Upper lobe of left lung (tissue), 6 donors: Measurements from ENCODE around the gene PTDSS2. TPM values are rescaled to one million over a fixed set of nuclear protein-coding genes. Genes with fewer than 3 reads are reported as not detected.

ENCODE experiments used
- ATAC-seq, 2 donors: fragments of 200-7000 bp; cut with Tn5 transposase; one replicate each; pipeline ENCODE4 v1.9.1; 2022; ENCODE audit warnings: mild to moderate bottlenecking in 2 of 2, moderate library complexity in 2 of 2; ENCODE audit not compliant: low FRiP score in 2 of 2
- DNase-seq, 2 donors: peaks; one replicate each; pipeline ENCODE4 v3.0.0-alpha.2; 2019 to 2020
- H3K27ac ChIP-seq, 4 donors: fragments of 200-600 bp; sonication (generic); one replicate each; pipeline ENCODE4 v1.5.1; 2016 to 2019
- H3K27me3 ChIP-seq, 4 donors: fragments of 200-600 bp; sonication (generic); one replicate each; pipeline ENCODE4 v1.5.1; 2017 to 2019
- H3K36me3 ChIP-seq, 4 donors: fragments of 200-600 bp; sonication (generic); one replicate each; pipeline ENCODE4 v1.5.1; 2016 to 2019
- H3K4me1 ChIP-seq, 4 donors: fragments of 200-600 bp; sonication (generic); one replicate each; pipeline ENCODE4 v1.5.1; 2018 to 2019
- H3K4me3 ChIP-seq, 4 donors: fragments of 200-600 bp; sonication (generic); one replicate each; pipeline ENCODE4 v1.5.1; 2017 to 2019; ENCODE audit warnings: mild to moderate bottlenecking in 2 of 4, moderate library complexity in 1 of 4
- H3K9me3 ChIP-seq, 4 donors: fragments of 200-600 bp; sonication (generic); one replicate each; pipeline ENCODE4 v1.5.1; 2018 to 2019
- CTCF ChIP-seq, 6 experiments: fragments of 450-650 bp in 4 of 6; fragments of 200-600 bp in 2 of 6; sonication (generic) in 2 of 6; IDR thresholded peaks; one replicate each; pipeline ENCODE4 v1.5.1; 2016 to 2019; ENCODE audit warnings: antibody characterized with exemption in 6 of 6
- EP300 ChIP-seq, 4 donors: sonication (generic); formaldehyde crosslinking; IDR thresholded peaks; one replicate each; pipeline ENCODE4 v1.5.1; 2017; ENCODE audit warnings: antibody characterized with exemption in 4 of 4, control low read depth in 2 of 4
- POLR2A ChIP-seq, 4 donors: fragments of 450-650 bp; IDR thresholded peaks; one replicate each; pipeline ENCODE4 v1.5.1; 2016 to 2017; ENCODE audit warnings: antibody characterized with exemption in 4 of 4, mild to moderate bottlenecking in 2 of 4
- POLR2AphosphoS5 ChIP-seq, 2 donors: sonication (generic); formaldehyde crosslinking; IDR thresholded peaks; one replicate each; pipeline ENCODE4 v1.5.1; 2017; ENCODE audit warnings: antibody characterized with exemption in 2 of 2
- WGBS, 2 donors: methylation state at CpG; one replicate each; pipeline ENCODE4 v1.1.5; 2017 to 2018; 5-methylcytosine and 5-hydroxymethylcytosine counted together
- total RNA-seq, 6 donors: library from RNA; depleted of rRNA in 4 of 6; stranded (reverse); fragments of >200 nt in 4 of 6; gene quantifications; one replicate each; pipeline versions ENCODE4 v1.1.0 to v1.2.1, GENCODE V29; 2016 to 2021
- donor health status: DM: no; HTN: no; CAD: no; lungs with moderate emphysema.
- donor health status: DM: no; HTN: yes; CAD: no; lungs with severe emphysema.

Gene PTDSS2
- total RNA-seq, 6 donors from 2014 or later: 29.6 to 188 (median 45.1) TPM

- no peak for ATAC-seq
- Histone ChIP-seq H3K36me3 (peaks cover 16 to 78% (median 54%) of the 10 kb centered on the region in 4 donors), H3K9me3 (no peaks in the 10 kb centered on the region), H3K4me3 (no peak overlapping the region), H3K27me3 (no peaks in the 10 kb centered on the region), H3K4me1 (no peaks in the 10 kb centered on the region), H3K27ac (no peak overlapping the region)
- DNase-seq: peak in 1 of 2 donors; percentile 73
- WGBS, 2 donors: 87 to 90% methylated on average over 22 to 32 of the region's 32 CpGs
- TF ChIP-seq POLR2A (IDR thresholded peaks at IDR 0.05): no peak
- TF ChIP-seq POLR2AphosphoS5 (IDR thresholded peaks at IDR 0.05): no peak
- TF ChIP-seq EP300 (IDR thresholded peaks at IDR 0.05): no peak
- TF ChIP-seq CTCF (IDR thresholded peaks at IDR 0.05): no peak
Observed at GRCh38 chr11:492427-493226, 42.5 kb downstream of the PTDSS2 start.

GRCh38 chr11:494761-495536 is 44.9 kb downstream of the PTDSS2 start:
- TF ChIP-seq CTCF (IDR thresholded peaks at IDR 0.05): no peak
- TF ChIP-seq EP300 (IDR thresholded peaks at IDR 0.05): no peak
- TF ChIP-seq POLR2A (IDR thresholded peaks at IDR 0.05): no peak
- no peak for TF ChIP-seq POLR2AphosphoS5 (IDR thresholded peaks at IDR 0.05)
- Histone ChIP-seq H3K27ac (no peak overlapping the region), H3K4me3 (no peak overlapping the region), H3K9me3 (no peaks in the 10 kb centered on the region), H3K27me3 (no peaks in the 10 kb centered on the region), H3K4me1 (no peaks in the 10 kb centered on the region), H3K36me3 (peaks cover 40 to 89% (median 74%) of the 10 kb centered on the region in 4 donors)
- peak in 1 of 2 donors; percentile 2 for ATAC-seq
- DNase-seq: peak in 1 of 2 donors; percentile 80
- WGBS, 2 donors: 88 to 89% methylated on average over 15 to 32 of the region's 37 CpGs

GRCh38 chr11:495537-495931 is 45.5 kb downstream of the PTDSS2 start:
- peak in 1 of 2 donors; percentile 67 for DNase-seq
- ATAC-seq: no peak
- H3K4me3 ChIP-seq: no peak overlapping the region
- WGBS, 2 donors: 54 to 70% methylated on average over 10 of the region's 10 CpGs
- peaks cover 46 to 89% (median 77%) of the 10 kb centered on the region in 4 donors for H3K36me3 ChIP-seq
- TF ChIP-seq POLR2A (IDR thresholded peaks at IDR 0.05): no peak
- TF ChIP-seq EP300 (IDR thresholded peaks at IDR 0.05): no peak
- TF ChIP-seq CTCF (IDR thresholded peaks at IDR 0.05): no peak
- no peak for TF ChIP-seq POLR2AphosphoS5 (IDR thresholded peaks at IDR 0.05)
- H3K27ac ChIP-seq: no peak overlapping the region
- no peaks in the 10 kb centered on the region for H3K9me3 ChIP-seq
- no peaks in the 10 kb centered on the region for H3K27me3 ChIP-seq
- no peaks in the 10 kb centered on the region for H3K4me1 ChIP-seq

- Histone ChIP-seq H3K27me3 (no peaks in the 10 kb centered on the region), H3K27ac (no peak overlapping the region), H3K9me3 (no peaks in the 10 kb centered on the region), H3K4me3 (no peak overlapping the region), H3K4me1 (peaks cover 0 to 4% (median 0%) of the 10 kb centered on the region in 4 donors), H3K36me3 (peaks cover 46 to 96% (median 88%) of the 10 kb centered on the region in 4 donors)
- 96% methylated on average over 34 of the region's 34 CpGs for WGBS, 2 donors
- DNase-seq (peak in 1 of 2 donors; percentile 40), ATAC-seq (no peak)
- TF ChIP-seq POLR2A (IDR thresholded peaks at IDR 0.05): no peak
- no peak for TF ChIP-seq POLR2AphosphoS5 (IDR thresholded peaks at IDR 0.05)
- no peak for TF ChIP-seq EP300 (IDR thresholded peaks at IDR 0.05)
- TF ChIP-seq CTCF (IDR thresholded peaks at IDR 0.05): no peak
Observed at GRCh38 chr11:496834-497564, 46.9 kb downstream of the PTDSS2 start.
